Measurements from ENCODE around the gene PEBP1. TPM values are rescaled to one million over a fixed set of nuclear protein-coding genes. Genes with fewer than 3 reads are reported as not detected.
A peak's percentile ranks its signal among the peaks of the same experiment; 100 is the strongest.

PEBP1 gene
- total RNA-seq, 1 donor = 185 TPM

GRCh38 chr12:118175823-118176447 is 40.0 kb downstream of the PEBP1 start:
- Histone ChIP-seq H2AFZ (ENCODE audit: low read length) (no peak overlapping the region), H3K27me3 (ENCODE audit: insufficient read depth, low read length) (no peaks in the 10 kb centered on the region), H3K9me3 (ENCODE audit: low read depth, low read length) (no peaks in the 10 kb centered on the region), H3K79me2 (ENCODE audit: insufficient read depth, low read length) (no peaks in the 10 kb centered on the region), H3K36me3 (ENCODE audit: insufficient read depth, low read length) (peaks cover 60% of the 10 kb centered on the region), H3K4me3 (ENCODE audit: insufficient read depth, low read length) (no peak overlapping the region), H3K4me1 (ENCODE audit: insufficient read depth, low read length) (no peaks in the 10 kb centered on the region), H3K4me2 (ENCODE audit: insufficient read depth, low read length) (no peak overlapping the region), H4K20me1 (ENCODE audit: insufficient read depth, low read length) (no peaks in the 10 kb centered on the region), H3K27ac (ENCODE audit: low read depth, low read length) (no peak overlapping the region)
- TF ChIP-seq CTCF (IDR thresholded peaks at IDR 0.05; ENCODE audit: extremely low read depth, low read depth, low read length) = no peak
- no peak for DNase-seq (ENCODE audit: insufficient read length, low spot score, missing footprints)

- no peak for TF ChIP-seq CTCF (IDR thresholded peaks at IDR 0.05; ENCODE audit: extremely low read depth, low read depth, low read length)
- Histone ChIP-seq H3K27ac (ENCODE audit: low read depth, low read length) (no peak overlapping the region), H3K79me2 (ENCODE audit: insufficient read depth, low read length) (peaks cover 31% of the 10 kb centered on the region), H2AFZ (ENCODE audit: low read length) (no peak overlapping the region), H4K20me1 (ENCODE audit: insufficient read depth, low read length) (no peaks in the 10 kb centered on the region), H3K4me1 (ENCODE audit: insufficient read depth, low read length) (peaks cover 24% of the 10 kb centered on the region), H3K9me3 (ENCODE audit: low read depth, low read length) (no peaks in the 10 kb centered on the region), H3K4me2 (ENCODE audit: insufficient read depth, low read length) (no peak overlapping the region), H3K4me3 (ENCODE audit: insufficient read depth, low read length) (no peak overlapping the region), H3K27me3 (ENCODE audit: insufficient read depth, low read length) (no peaks in the 10 kb centered on the region), H3K36me3 (ENCODE audit: insufficient read depth, low read length) (peaks cover 16% of the 10 kb centered on the region)
- no peak for DNase-seq (ENCODE audit: insufficient read length, low spot score, missing footprints)
These were observed 47.2 kb downstream of the PEBP1 start for GRCh38 chr12:118183155-118183554.

GRCh38 chr12:118183711-118184110 is 47.8 kb downstream of the PEBP1 start:
- Histone ChIP-seq H3K9me3 (ENCODE audit: low read depth, low read length) (no peaks in the 10 kb centered on the region), H4K20me1 (ENCODE audit: insufficient read depth, low read length) (no peaks in the 10 kb centered on the region), H3K79me2 (ENCODE audit: insufficient read depth, low read length) (peaks cover 36% of the 10 kb centered on the region), H2AFZ (ENCODE audit: low read length) (no peak overlapping the region), H3K4me3 (ENCODE audit: insufficient read depth, low read length) (no peak overlapping the region), H3K4me1 (ENCODE audit: insufficient read depth, low read length) (peaks cover 29% of the 10 kb centered on the region), H3K36me3 (ENCODE audit: insufficient read depth, low read length) (peaks cover 16% of the 10 kb centered on the region), H3K27ac (ENCODE audit: low read depth, low read length) (peak overlapping the region; percentile 47), H3K4me2 (ENCODE audit: insufficient read depth, low read length) (no peak overlapping the region), H3K27me3 (ENCODE audit: insufficient read depth, low read length) (no peaks in the 10 kb centered on the region)
- no peak for DNase-seq (ENCODE audit: insufficient read length, low spot score, missing footprints)
- no peak for TF ChIP-seq CTCF (IDR thresholded peaks at IDR 0.05; ENCODE audit: extremely low read depth, low read depth, low read length)

GRCh38 chr12:118185602-118186397 is 49.9 kb downstream of the PEBP1 start:
- no peaks in the 10 kb centered on the region for H4K20me1 ChIP-seq (ENCODE audit: insufficient read depth, low read length)
- H3K27me3 ChIP-seq (ENCODE audit: insufficient read depth, low read length) = no peaks in the 10 kb centered on the region
- H3K36me3 ChIP-seq (ENCODE audit: insufficient read depth, low read length) = peaks cover 10% of the 10 kb centered on the region
- H3K4me3 ChIP-seq (ENCODE audit: insufficient read depth, low read length) = no peak overlapping the region
- H3K27ac ChIP-seq (ENCODE audit: low read depth, low read length) = no peak overlapping the region
- DNase-seq (ENCODE audit: insufficient read length, low spot score, missing footprints) = no peak
- no peak overlapping the region for H3K4me2 ChIP-seq (ENCODE audit: insufficient read depth, low read length)
- no peaks in the 10 kb centered on the region for H3K9me3 ChIP-seq (ENCODE audit: low read depth, low read length)
- no peak overlapping the region for H2AFZ ChIP-seq (ENCODE audit: low read length)
- TF ChIP-seq CTCF (IDR thresholded peaks at IDR 0.05; ENCODE audit: extremely low read depth, low read depth, low read length) = no peak
- peaks cover 39% of the 10 kb centered on the region for H3K79me2 ChIP-seq (ENCODE audit: insufficient read depth, low read length)
- H3K4me1 ChIP-seq (ENCODE audit: insufficient read depth, low read length) = peaks cover 49% of the 10 kb centered on the region
